Activated naive CD4-positive, alpha-beta T cell treated with Interleukin-2 at 50 U/mL for 16 hours (primary cell): ENCODE measurements around the gene OPALIN.
"Not testable (repeated sequence)": the region's sequence is repeated elsewhere in the genome, so short reads cannot be mapped to it uniquely, and the experiment has no call there.

Experiments used
- DNase-seq: peaks from one replicate; pipeline ENCODE4 v3.0.0-alpha.2; 2020

Gene OPALIN

GRCh38 chr10:96334616-96335526, 23.9 kb downstream of the OPALIN start:
- no peak for DNase-seq

- DNase-seq, result no peak
Observed at GRCh38 chr10:96333101-96333500, 25.7 kb downstream of the OPALIN start.

DNA sequence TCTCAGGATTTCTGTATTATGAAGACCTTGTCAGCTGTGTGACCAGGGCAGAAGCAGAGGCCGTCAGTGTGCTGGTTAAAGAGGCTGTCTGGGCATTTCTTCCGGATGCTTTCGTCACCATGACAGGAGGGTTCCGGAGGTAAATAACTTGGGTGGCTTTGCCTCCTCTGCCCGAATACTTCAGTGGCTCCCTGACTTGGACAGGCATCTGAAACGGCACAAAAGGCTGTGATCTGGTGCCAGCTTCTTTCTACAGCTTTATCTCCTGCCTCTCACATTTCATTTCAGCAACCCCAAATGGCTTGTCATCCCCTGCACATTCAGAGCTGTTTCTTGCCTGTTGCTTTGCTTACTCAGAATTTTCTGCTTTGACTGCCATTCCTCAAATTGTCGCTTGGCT, 31.3 kb downstream of the OPALIN start:
- DNase-seq, result no peak

GRCh38 chr10:96325719-96326373, 33.0 kb downstream of the OPALIN start:
- DNase-seq, result no peak

- no peak for DNase-seq
Observed at GRCh38 chr10:96324447-96324846, 34.4 kb downstream of the OPALIN start.

DNA sequence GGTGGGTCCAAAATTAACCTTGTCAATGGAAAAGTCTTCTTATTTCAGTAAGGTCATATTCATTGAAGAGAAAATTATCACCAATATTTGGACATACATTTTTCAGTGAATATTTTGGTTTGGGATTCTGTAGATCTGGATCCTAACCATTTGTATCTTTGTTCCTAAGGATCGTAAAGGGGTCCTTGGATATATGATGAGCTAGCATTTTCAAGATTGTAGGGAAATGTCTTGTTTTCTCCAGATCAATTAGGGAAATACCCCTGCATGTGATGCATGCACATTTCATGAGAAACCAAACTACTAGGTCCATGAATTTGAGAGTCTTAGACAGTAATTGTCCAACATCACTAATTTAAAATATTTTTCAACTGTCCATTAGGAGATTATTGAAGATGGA, 36.5 kb downstream of the OPALIN start:
- no peak for DNase-seq

- no peak for DNase-seq
Observed at GRCh38 chr10:96321822-96322221, 37.0 kb downstream of the OPALIN start.

GRCh38 chr10:96319754-96320474, 38.9 kb downstream of the OPALIN start:
- no peak for DNase-seq

DNA sequence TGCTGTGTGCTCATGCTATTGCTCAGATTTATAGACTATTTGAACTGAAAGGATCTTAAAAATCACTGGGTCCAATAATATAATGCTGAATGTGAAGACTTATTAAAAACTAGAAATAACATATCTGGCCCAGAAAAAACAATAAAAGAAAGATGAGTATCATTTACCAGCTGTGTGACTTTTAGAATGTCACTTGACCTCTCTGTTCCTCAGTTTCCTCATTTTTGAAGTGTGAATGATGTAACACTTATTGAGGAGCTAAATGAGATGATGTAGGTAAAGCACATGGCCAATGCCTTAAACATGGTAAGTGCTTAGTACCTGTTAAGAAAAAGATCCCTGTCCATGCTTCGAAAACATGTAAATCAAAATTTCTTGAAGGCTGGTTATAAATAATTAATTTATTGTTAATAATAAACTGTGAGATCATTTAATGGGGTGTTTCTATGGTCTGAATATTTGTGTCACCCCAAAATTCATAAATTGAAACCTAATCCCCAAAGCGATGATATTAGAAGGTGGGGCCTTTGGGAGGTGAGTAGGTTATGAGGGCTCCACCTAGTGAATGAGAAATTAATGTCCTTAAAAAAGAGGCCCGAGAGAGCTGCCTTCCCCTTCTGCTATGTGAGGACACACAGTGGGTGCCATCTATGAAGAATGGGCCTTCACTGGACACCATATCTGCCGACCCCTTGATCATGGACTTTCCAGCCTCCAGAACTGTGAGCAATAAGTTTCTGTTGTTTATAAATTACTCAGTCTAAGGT, 41.6 kb downstream of the OPALIN start:
- no peak for DNase-seq

- DNase-seq, result no peak
Observed at GRCh38 chr10:96313344-96313743, 45.5 kb downstream of the OPALIN start.

DNA sequence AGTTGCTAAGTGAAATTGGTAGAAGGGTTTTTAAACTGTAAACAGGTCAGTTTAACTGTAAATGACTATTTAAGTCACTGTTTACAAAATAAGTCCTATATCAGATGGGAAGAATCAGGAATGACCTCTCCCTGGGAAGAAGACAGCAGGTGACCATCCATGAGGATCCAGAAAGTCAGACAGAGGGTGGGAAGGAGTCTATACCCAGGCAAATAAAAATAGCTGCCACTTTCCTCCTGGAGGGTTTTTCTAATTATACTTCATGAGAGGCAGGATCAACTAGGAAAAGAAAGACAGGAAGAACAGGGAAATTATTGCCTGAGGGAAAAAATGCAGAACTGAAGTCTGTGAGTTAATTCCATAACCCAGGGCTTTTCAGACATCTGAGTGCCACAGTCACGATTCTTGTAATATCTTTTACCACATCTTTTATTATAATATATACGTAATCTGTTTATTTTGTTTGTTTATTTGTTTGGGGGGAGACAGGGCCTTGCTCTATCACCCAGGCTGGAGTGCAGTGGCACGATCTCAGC, 47.6 kb downstream of the OPALIN start:
- no peak for DNase-seq

GRCh38 chr10:96310321-96310669, 48.5 kb downstream of the OPALIN start:
- DNase-seq, result no peak

- no peak for DNase-seq
Observed at GRCh38 chr10:96309628-96310320, 49.0 kb downstream of the OPALIN start.

DNA sequence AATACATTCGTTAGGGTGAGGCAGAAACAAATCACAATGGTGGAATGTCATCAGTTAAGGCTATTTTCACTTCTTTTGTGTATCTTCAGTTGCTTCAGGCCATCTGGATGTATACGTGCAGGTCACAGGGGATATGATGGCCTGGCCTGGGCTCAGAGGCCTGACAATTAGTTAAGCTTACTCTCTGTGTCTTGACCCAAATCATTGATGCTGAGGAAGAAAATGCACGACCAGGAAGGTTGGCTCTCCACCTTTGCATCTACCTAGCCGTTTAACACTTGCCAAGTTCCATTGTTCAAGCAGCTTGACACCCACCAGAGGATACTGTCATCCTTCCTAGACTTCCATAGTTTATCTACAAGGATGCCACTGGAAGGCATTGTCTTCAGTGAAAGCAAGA, 49.9 kb downstream of the OPALIN start:
- not testable (repeated sequence) for DNase-seq

DNA sequence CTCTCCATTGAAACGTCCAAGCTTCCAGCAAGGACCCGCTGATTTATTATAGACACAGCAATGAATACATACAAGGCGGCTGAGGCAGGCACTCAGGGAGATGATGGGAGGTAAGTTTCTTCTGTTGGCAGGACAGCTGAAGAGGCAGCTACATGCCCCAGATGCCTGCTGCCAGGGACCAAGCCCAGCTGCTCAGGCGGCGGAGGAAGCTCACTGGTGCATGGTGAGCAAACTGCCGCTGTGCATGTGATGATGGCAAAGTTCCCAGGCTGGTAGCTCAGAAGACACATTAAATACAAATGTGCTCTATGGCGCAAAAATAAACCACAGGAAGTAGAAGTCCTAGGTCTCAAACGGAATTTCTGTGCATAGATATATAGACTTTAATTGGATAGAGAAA, 52.3 kb downstream of the OPALIN start:
- DNase-seq, result no peak

DNA sequence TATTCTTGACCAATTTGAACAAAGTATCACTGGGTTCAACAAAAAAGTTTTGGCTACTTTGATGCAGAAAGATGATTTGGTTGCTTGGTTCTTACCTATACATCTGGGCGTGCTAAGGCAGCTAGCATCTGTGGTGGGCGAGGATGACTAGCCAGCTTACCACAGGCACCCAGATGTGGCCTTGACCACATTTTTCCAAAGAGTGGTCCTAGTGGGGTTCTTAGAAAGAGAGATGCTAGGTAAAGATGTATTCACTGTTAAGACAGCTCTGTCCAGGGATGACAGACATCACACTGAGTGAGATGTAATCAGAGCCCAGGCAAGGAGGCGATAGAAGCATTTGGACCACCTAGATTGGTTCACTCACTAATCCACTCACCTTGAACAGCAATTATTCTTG, 53.8 kb downstream of the OPALIN start:
- DNase-seq, result no peak

- no peak for DNase-seq
Observed at GRCh38 chr10:96304230-96304629, 54.6 kb downstream of the OPALIN start, which contains the start of gene DNTT. Gene DNTT, plus strand, starts transcription at chr10:96304434. Its CDS starts 64 bp downstream, at chr10:96304498.

DNA sequence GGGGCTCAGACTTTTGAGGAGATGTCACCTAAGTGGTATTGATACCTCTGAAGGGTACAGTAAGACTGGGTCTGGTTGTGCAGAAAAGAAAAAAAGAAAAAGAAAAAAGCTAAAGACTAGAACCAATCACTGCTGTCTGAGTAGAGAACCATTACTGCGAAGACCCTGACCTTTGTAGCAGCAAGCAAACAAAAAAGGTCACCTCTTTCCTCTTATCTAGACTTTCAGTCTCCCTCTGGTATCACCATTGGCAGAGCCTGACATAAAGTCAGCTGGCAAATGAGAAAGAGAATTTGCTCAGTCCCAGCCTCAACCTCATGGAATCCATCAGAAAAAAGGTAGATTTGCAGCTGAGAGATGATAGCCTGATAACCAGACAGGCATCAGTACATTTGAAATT, 57.2 kb downstream of the OPALIN start:
- DNase-seq, result no peak

GRCh38 chr10:96299383-96299782, 59.4 kb downstream of the OPALIN start:
- no peak for DNase-seq

DNA sequence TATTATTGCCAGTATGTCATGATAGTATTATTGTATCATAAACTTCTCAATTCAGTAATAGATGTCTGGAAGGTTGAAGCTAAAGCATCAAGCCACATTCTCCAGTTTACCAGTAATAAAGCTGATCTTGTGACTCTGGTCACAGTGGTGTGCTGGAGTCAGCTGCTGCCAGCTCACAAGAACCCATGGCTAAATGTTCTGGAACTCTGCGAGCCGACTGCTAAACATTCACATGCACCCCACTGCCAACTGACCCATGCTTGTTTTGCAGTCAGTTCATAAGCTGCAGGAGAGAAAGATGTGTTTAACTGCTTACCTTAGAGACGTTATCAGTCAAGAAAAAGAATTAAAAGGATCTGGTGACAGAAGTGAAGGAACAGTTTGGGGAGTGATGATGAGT, 60.4 kb downstream of the OPALIN start:
- no peak for DNase-seq

- no peak for DNase-seq
Observed at GRCh38 chr10:96297486-96297885, 61.3 kb downstream of the OPALIN start.

DNA sequence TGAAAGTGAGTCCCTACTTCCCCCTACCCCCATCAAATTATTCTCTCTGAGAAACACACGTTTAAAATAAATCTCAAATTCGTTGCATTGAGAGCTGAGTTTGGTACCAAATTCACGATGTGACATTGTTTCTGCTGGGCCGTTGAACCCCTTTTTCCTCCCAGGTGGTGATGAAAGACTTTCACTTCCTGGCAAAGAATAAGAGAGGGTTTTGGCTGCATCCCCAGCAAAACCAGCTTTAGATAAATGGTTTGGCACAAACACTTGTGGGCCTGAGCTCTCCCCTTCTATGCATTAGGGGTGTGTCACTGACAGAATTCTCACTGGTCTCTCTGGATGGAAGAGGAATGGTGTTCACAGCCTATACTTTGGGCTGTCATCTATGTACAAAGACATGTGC, 63.3 kb downstream of the OPALIN start:
- DNase-seq, result no peak
